NAMALWA (cell line): Measurements from ENCODE around the gene SCGB3A1.

Experiments
- DNase-seq: peaks from one replicate; pipeline ENCODE4 v3.0.0-alpha.2; 2015; ENCODE audit warnings: low spot score

Gene SCGB3A1

DNA sequence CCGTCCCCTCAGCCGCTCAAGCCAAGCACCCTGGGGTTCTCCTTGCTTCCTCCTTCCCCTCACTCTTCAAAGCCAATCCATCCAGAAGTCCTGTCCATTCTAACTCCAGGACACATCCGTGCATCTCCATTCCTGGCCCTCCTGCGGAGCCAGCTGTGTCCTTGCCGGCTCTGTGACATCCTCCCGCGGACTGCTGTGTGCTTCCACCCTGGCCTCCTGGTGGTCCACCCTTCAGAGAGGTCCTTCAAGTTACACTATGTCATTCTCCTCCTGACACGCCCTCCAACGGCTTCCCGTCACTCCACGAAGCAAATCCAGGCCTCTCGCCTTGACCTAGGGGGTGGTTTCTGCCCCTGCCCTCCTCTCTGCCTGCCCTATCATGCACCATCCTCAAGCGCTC, 13.0 kb upstream of the SCGB3A1 start:
- DNase-seq, result no peak

DNA sequence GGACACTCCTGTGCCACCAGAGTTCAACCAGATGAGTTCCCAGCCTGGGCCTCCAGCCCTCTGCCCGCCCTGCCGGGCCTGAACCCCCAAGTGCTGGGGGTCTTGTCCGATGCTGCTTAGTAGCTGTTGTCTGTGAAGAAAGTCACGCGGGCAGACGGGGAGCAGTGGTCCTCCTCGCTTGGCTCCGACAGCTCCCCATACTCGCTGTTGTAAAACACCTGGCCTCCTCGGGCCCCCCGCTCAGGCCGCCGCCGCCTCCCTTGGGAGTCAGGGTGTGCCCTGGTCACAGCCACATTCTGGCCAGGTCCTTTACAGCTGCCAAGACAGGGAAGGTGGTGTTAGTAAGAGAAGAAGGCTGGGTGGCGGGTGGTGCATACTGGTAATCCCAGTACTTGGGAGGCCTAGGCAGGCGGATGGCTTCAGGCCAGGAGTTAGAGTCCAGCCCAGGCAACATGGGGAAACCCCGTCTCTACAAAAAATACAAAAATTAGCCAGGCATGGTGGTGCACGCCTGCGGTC, 11.8 kb upstream of the SCGB3A1 start:
- no peak for DNase-seq

- DNase-seq, result no peak
Measured at GRCh38 chr5:180602481-180603075, 11.3 kb upstream of the SCGB3A1 start.

DNA sequence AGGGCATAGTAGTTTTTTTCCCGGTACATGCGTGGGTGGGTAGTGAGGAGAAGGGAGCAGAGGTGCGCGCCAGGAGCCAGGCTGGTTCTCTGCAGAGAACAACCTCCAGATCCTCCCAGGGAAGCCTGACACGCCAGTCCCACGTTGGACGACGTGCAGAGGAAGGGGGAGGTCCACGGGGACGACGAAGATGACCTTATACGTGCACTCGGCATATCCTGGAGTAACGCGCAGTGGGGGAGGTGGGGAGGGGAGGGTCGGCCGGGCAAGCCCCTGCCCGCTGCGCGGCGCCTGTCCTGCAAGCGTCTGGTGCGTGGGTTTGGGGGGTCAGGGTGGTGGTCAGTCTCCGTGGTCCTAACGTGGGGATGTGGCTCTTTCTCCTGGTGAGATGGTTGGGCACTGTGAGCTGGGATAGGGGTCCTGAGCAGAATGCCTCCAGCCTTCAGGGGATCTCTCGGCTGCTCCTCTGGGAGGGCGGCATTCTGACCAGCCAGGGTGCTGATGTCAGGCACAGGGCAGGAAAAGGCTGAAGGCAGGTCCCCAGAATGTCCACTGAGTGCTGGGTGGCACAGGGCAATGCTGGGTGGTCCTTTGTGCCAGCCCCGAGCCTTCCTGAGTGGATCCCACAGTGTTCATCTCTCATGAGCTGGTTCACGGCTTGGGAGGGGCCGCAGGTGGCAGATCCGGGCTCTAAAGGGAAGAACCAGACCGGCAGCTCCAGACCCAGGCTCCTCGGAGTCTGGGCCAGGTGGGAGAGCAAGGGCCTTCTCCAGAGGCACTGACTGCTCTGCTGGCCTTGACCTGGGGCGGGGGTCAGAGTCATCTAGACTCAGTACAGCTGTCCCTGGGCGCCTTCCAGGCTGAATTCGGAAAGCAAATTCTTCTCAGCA, 10.5 kb upstream of the SCGB3A1 start:
- no peak for DNase-seq

DNA sequence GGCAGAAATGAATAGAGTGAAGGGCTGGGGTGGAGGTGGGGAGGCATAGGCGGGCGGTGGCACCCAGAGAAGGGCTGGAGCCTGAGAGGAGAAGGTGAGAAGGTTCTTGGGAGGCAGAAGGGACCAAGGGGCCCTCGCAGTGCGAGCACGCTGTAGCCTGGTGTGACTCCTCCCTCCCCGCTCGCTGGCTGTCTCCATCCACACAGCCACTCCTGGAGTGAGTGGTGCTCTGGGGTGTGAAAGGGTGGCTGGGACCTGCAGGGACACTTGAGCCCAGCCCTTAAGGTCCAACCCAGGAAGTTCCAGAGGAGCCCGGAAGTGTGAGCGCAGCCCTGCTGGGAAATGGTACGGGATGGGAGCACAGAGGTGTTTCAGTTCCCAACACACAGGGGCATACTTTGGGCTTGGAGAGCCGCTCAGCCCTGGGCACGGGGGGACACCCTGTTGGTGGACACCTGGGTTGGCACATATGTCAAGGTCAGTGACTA, 9.3 kb upstream of the SCGB3A1 start:
- no peak for DNase-seq

GRCh38 chr5:180599981-180600553, 8.8 kb upstream of the SCGB3A1 start:
- DNase-seq, result no peak

DNA sequence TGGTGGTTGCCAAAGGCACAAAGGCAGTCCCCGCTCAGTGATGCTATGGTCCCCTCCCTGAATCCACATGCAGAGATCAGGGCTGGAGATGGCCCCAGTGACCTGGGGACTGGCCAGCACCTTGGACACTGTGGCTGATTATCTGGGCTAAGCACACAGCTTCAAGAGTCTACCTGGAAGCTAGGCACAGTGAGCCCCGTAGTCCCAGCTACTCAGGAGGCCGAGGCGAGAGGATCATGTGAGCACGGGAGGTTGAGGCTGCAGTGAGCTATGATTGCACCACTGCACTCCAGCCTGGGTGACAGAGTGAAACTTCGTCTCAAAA, 8.3 kb upstream of the SCGB3A1 start:
- no peak for DNase-seq

GRCh38 chr5:180598797-180599589, 7.7 kb upstream of the SCGB3A1 start:
- DNase-seq, result no peak

DNA sequence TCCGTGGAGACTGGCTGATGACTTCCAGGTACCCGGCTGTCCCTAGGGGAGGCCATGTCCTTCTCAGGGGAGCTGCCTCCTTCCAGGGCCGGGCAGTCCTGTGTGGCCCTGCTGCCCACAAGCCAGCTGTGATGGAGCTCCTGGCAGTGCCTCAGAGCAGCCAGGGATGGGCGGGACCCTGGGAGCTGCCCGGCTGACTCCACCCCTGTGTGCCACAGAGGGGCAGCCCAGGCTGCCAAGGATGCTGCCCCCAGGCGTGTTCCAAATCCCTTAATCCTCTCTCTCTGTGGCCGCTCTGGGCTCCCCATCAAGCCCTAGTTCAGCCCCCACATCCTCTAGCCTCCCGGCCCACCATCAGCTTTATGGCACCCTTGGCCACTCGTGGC, 7.0 kb upstream of the SCGB3A1 start:
- no peak for DNase-seq

DNA sequence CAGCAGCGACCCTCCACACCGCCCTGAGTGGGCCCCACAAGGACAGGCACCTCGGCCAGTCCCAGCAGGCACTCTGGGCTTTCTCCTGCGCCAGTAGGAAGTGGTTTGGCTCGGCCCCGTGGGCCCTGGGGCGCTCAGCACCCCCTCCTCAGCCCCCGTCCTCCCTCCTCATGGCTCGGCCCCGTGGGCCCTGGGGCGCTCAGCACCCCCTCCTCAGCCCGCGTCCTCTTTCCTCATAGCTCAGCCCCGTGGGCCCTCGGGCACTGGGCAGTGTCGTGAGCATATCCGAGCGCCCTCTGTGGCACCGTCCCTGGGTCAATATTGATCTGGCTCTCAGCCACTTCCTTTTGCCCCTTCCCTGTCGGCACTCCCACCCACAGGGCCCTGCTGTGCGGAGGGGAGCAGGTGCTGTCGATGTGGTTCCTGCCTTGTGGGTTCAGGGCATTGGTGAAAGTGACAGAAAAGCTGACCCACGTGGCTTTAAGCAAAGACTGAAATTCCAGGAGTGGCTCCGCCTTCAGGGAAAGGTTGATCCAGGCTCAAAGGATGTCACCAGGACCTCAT, 5.5 kb upstream of the SCGB3A1 start:
- no peak for DNase-seq

GRCh38 chr5:180596115-180596667, 4.9 kb upstream of the SCGB3A1 start:
- DNase-seq, result no peak

- DNase-seq, result no peak
Measured at GRCh38 chr5:180595381-180596114, 4.2 kb upstream of the SCGB3A1 start.

- DNase-seq, result no peak
Measured at GRCh38 chr5:180595046-180595379, 3.7 kb upstream of the SCGB3A1 start.

DNA sequence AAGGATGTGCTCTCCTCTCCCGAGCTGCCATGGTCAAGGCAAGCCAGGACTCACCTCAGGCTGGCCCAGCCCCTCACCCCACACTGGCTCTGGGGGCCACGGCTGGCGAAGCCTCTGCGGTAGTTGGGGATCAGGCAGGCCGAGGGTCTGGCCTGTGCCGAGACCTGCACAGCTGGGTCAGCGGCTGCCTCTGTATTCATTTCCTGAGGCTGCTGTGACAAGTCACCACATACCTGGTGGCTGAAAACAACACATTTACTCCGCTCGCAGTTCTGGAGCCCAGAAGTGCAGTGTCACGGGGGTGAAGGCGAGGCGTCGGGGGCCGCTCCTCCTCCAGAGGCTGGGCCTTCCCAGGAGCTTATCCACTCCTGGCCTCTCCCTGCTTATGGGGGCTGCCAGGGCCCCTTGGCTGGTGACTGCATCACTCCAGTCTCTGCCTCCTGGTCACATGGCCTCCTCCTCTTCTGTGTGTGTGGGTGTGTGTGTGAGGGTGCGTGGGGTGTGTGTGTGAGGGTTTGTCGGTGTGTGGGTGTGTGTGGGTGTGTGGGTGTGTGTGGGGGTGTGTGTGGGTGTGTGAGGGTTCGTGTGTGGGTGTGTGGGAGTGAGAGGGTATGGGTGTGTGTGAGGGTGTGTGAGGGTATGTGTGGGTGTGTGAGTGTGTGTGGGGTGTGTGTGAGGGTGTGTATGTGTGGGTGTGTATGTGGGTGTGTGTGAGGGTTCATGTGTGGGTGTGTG, 3.2 kb upstream of the SCGB3A1 start:
- no peak for DNase-seq

DNA sequence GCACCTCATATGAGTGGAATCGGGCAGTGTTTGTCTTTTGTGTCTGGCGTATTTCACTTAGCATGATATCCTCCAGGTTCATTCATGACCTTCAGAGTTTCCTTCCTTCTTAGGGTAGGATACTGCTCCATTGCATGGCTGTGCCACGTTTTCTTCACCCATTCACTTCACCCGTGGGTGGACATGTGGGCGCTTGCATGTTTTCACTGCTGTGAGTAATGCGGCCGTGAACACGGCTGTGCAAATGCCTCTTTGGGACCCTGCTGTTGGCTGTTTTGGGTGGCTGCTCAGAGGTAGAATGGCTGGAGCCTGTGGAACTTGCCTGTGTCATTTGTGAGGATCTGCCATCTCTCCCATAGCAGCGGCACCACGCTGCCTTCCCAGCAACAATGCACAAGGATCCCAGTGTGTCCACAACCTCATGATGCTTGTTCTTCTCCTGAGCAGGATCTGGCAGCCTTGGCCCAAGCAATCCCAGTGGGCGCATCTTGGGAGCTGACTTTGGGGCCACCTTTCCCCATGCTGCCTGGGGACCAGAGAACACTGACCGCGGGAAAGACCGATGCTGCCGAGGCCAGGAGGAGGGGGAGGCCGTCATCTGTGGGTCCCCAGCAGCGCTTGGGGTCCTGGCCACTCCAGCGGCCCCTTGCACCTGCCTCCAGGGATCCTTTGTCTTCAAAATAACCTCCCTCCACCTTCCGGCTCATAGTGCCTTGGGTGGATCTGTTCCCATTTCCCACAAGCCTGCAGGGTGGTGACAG, 2.3 kb upstream of the SCGB3A1 start:
- DNase-seq, result no peak

DNA sequence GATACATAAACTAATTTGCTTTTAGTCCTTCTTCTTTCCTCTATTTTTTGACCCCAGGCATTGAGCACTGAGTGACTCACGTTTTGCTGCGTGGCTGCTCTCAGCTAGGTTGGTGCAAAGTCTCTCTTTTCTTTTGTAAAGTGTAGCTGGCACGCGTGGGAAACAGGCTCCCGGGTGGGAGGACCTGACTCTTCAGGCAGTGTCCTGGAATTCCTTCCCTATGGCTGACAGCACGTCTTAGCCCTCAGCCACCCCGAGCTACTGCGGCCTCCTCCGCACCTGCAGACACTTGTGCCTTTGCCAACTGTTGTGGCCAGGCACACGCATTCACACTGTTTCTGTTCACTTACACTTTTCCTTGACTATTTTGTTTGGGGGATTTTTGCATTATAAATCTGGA, 877 bp upstream of the SCGB3A1 start:
- no peak for DNase-seq

GRCh38 chr5:180590543-180591310, 572 bp downstream of the SCGB3A1 start:
- DNase-seq, result no peak

- DNase-seq, result no peak
Measured at GRCh38 chr5:180589771-180590542, 1.3 kb downstream of the SCGB3A1 start.
